Nephron progenitor cell (in vitro differentiated cells): ENCODE data around the gene RNF220.

Source experiments
- DNase-seq: peaks from one replicate; pipeline ENCODE4 v3.0.0; 2021
- H3K27ac Mint-ChIP-seq: 2 replicates; pipeline ENCODE4 v1.8.0; 2021; ENCODE audit warnings: mild to moderate bottlenecking, moderate library complexity, mixed read lengths
- H3K27me3 Mint-ChIP-seq: 2 replicates; pipeline ENCODE4 v1.8.0; 2021; ENCODE audit warnings: mild to moderate bottlenecking, low read depth, mixed read lengths; ENCODE audit not compliant: poor library complexity
- H3K36me3 Mint-ChIP-seq: 2 replicates; pipeline ENCODE4 v1.8.0; 2021; ENCODE audit warnings: low read depth, mixed read lengths
- H3K4me1 Mint-ChIP-seq: 2 replicates; pipeline ENCODE4 v1.8.0; 2021; ENCODE audit warnings: mixed read lengths
- H3K4me3 Mint-ChIP-seq: 2 replicates; pipeline ENCODE4 v1.8.0; 2021; ENCODE audit warnings: mild to moderate bottlenecking, moderate library complexity, mixed read lengths
- H3K9me3 Mint-ChIP-seq: 2 replicates; pipeline ENCODE4 v1.8.0; 2021; ENCODE audit warnings: mild to moderate bottlenecking, moderate library complexity, mixed read lengths
- TF ChIP-seq, protein P1 (sequence below): fragments of 200-600 bp; sonication (generic); IDR thresholded peaks from 2 replicates; pipeline ENCODE4 v1.5.0; 2021; ENCODE audit warnings: antibody characterized with exemption

Gene RNF220

DNA sequence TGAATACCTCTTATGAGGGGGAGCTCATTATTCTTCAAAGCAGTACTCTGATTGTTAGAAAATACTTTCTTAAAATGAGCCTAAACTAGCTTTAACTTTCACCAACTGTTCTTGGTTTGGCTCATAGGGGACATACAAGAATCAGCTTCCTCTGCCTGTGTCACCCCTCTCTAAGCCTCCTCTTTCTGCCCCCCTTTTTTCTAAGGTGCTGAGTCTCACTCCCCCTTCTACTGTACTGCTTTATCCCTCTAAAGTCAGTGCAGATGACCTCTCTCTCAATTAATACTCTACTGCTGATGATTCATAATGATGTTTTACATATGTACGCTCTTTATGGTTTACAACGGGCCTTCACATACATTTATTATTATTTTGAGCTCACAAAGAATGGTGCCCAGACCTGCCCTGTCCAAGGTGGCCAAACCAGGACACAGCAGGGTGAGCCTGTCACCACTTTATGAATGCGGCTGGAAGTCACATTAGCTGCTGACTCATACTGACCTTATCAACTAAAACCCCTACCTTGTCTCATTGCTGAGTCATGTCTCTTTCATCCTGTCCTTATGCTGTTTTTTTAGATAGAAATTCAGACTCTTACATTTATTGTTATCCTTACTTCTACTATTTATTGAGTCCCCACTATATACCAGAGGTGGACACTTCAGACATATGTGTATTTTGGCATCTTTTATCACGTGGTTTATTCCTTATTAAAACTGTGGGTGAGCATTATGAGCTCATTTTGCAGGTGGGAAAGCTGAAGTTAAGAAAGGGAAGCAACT lies 126.9 kb downstream of the RNF220 start:
- TF ChIP-seq, protein P1, sequence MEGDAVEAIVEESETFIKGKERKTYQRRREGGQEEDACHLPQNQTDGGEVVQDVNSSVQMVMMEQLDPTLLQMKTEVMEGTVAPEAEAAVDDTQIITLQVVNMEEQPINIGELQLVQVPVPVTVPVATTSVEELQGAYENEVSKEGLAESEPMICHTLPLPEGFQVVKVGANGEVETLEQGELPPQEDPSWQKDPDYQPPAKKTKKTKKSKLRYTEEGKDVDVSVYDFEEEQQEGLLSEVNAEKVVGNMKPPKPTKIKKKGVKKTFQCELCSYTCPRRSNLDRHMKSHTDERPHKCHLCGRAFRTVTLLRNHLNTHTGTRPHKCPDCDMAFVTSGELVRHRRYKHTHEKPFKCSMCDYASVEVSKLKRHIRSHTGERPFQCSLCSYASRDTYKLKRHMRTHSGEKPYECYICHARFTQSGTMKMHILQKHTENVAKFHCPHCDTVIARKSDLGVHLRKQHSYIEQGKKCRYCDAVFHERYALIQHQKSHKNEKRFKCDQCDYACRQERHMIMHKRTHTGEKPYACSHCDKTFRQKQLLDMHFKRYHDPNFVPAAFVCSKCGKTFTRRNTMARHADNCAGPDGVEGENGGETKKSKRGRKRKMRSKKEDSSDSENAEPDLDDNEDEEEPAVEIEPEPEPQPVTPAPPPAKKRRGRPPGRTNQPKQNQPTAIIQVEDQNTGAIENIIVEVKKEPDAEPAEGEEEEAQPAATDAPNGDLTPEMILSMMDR, result no peak
- H3K36me3 Mint-ChIP-seq, result no peaks in the 10 kb centered on the region
- H3K27ac Mint-ChIP-seq, result peak overlapping the region; percentile 0
- H3K9me3 Mint-ChIP-seq, result no peaks in the 10 kb centered on the region
- no peak overlapping the region for H3K4me3 Mint-ChIP-seq
- peaks cover 30% of the 10 kb centered on the region for H3K4me1 Mint-ChIP-seq
- H3K27me3 Mint-ChIP-seq, result peaks cover 6% of the 10 kb centered on the region
- DNase-seq, result no peak

DNA sequence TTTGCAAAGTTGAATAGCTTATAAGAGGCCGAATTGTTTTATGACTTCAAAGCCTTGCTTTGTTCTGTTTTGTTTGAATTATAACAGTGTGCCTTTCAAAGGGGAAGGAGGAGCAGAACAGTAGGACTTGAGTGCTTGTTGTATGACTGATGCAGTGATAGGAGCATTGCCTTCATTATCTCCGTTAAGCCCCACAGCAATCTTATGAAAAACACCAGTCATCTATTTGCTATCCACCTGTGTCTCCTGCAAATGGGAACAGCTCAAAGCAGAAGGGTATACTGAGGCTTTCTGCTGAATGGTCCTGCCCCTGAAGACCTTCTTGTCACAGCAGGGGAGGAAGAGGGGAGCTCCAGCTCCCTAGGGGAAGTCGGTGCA lies 127.5 kb downstream of the RNF220 start:
- H3K9me3 Mint-ChIP-seq, result no peaks in the 10 kb centered on the region
- TF ChIP-seq, protein P1, result no peak
- DNase-seq, result no peak
- peaks cover 33% of the 10 kb centered on the region for H3K4me1 Mint-ChIP-seq
- H3K27me3 Mint-ChIP-seq, result peaks cover 8% of the 10 kb centered on the region
- no peak overlapping the region for H3K27ac Mint-ChIP-seq
- H3K4me3 Mint-ChIP-seq, result no peak overlapping the region
- H3K36me3 Mint-ChIP-seq, result no peaks in the 10 kb centered on the region

DNA sequence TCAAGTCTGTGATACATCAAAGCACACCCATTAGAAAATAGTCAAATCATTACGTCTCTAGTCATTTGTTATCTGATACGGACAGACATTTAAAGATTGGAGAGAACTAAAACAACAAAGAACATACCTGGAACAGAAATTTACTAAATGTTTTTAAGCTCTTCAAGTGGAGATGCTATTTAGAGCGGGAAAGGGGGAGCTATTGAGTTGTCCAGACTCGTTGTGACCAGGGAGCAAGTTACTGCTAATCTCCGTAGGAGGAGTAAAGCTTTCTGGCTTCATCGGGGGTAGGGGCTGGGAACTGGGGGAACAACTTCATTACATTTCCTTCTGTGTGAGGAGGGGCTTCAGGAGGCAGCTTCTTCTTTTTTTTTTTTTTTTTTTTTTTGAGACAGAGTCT lies 129.7 kb downstream of the RNF220 start:
- H3K9me3 Mint-ChIP-seq, result no peaks in the 10 kb centered on the region
- no peaks in the 10 kb centered on the region for H3K36me3 Mint-ChIP-seq
- no peak overlapping the region for H3K27ac Mint-ChIP-seq
- H3K27me3 Mint-ChIP-seq, result peaks cover 13% of the 10 kb centered on the region
- TF ChIP-seq, protein P1, result no peak
- peaks cover 33% of the 10 kb centered on the region for H3K4me1 Mint-ChIP-seq
- H3K4me3 Mint-ChIP-seq, result no peak overlapping the region
- no peak for DNase-seq

DNA sequence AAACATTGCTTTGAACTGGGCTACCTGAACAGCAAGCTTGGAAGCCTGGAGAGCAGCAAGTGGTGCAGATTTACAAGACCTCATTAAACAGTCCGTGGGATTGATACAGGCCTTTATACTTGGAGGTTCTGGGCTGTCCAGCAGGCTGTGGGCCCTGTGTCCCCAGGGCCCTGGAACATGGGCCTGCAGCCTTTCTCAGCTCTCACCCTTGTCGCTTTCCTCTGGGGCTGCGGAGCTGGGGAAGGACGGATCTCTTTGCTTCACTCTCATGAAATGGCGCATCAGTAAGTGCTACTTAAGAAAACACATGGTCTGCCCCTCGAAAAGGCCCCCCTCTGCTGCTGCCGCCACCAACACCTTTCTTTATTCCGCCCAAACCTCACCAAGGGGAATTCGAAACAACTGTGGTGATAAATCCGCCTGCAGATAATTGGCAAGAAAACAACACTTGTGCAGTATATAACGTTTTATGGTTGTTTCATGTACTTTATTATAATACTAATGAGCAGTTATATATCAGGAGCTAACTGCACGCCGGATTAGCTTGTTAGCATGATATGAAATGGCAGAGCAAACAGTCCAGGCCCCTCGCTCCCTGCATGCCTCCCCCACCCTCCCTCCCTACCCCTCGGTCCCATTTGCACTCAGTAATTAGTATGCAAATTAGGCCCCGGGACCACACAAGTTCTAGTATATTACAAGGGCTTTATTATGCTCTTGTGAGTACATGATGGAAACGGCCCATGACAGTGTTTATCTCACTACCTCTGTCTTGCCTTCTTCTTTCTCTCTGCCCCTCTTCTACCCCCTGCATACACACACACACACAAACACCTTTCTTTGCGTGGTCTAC lies 131.5 kb downstream of the RNF220 start:
- peaks cover 20% of the 10 kb centered on the region for H3K27me3 Mint-ChIP-seq
- H3K9me3 Mint-ChIP-seq, result no peaks in the 10 kb centered on the region
- H3K36me3 Mint-ChIP-seq, result no peaks in the 10 kb centered on the region
- TF ChIP-seq, protein P1, result no peak
- H3K4me3 Mint-ChIP-seq, result no peak overlapping the region
- peaks cover 48% of the 10 kb centered on the region for H3K4me1 Mint-ChIP-seq
- H3K27ac Mint-ChIP-seq, result no peak overlapping the region
- DNase-seq, result no peak

DNA sequence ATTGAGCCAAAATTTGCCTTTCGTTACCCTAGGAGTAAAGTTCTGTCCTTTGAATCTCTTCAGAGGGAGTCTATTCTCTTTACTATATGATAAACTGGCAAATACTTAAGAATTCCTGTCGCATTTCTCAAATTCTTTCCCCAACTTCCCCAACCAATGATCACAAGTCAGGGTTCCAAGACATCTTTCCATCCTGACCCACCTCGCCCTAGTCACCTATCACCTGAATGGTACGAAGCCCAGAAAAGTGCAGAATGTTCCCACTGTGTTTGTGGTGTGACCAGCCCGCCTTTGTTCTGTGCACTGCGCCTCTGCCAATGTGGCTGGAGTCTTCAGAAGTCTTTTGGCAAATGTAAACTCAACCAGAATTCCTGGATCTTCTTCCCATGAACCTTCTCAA lies 132.5 kb downstream of the RNF220 start:
- Mint-ChIP-seq H3K27me3 (peaks cover 15% of the 10 kb centered on the region), H3K9me3 (no peaks in the 10 kb centered on the region), H3K4me1 (peaks cover 48% of the 10 kb centered on the region), H3K27ac (no peak overlapping the region), H3K4me3 (no peak overlapping the region), H3K36me3 (no peaks in the 10 kb centered on the region)
- TF ChIP-seq, protein P1, result no peak
- no peak for DNase-seq
